IMR-90 (cell line): Measurements from ENCODE around the gene LEKR1. TPM values are rescaled to one million over a fixed set of nuclear protein-coding genes. Genes with fewer than 3 reads are reported as not detected.

Experiments used
- ATAC-seq: fragments of 200-7000 bp; cut with Tn5 transposase; 2 replicates; pipeline ENCODE4 v1.9.1; 2020; ENCODE audit warnings: low read depth, mild to moderate bottlenecking, moderate library complexity
- BruUV-seq: library from RNA; stranded (reverse); fragments of 400-500 nt; replicated peaks from 2 replicates; lab custom pipeline; 2021; lab: Mats Ljungman, UMichigan
- CTCF ChIA-PET: fragments of 300-600 bp; formaldehyde crosslinking; extraction: SDS; loops from one replicate; lab custom pipeline; 2021; ENCODE audit warnings: antibody characterized with exemption; lab: Yijun Ruan, JAX
- POLR2A ChIA-PET: fragments of 300-600 bp; sonication (Branson Sonifier 250); formaldehyde crosslinking; loops from one replicate; lab custom pipeline; 2022; ENCODE audit warnings: antibody characterized with exemption; ENCODE audit not compliant: unreplicated experiment; lab: Charles Lee
- DNase-seq: peaks from one replicate; pipeline ENCODE4 v3.0.0; 2013
- H2AFZ ChIP-seq: replicated peaks from 2 replicates; pipeline ENCODE3; 2013; ENCODE audit warnings: low read length, mild to moderate bottlenecking; ENCODE audit not compliant: poor library complexity
- H2AK5ac ChIP-seq: 2 replicates; pipeline ENCODE4 v1.6.1; 2013; ENCODE audit warnings: low read depth, low read length, inconsistent platforms
- H2AK9ac ChIP-seq: replicated peaks from 2 replicates; pipeline ENCODE3; 2013; ENCODE audit warnings: mild to moderate bottlenecking, low read depth, low read length, moderate library complexity; ENCODE audit not compliant: poor library complexity
- H2BK120ac ChIP-seq: 2 replicates; pipeline ENCODE4 v1.6.1; 2013; ENCODE audit warnings: low read depth, low read length, inconsistent platforms
- H2BK15ac ChIP-seq: 3 replicates; pipeline ENCODE4 v1.6.1; 2013; ENCODE audit warnings: low read depth, low read length, inconsistent platforms
- H2BK20ac ChIP-seq: 2 replicates; pipeline ENCODE4 v1.6.1; 2013; ENCODE audit warnings: low read depth, mild to moderate bottlenecking, inconsistent platforms, low read length, moderate library complexity
- H2BK5ac ChIP-seq: 2 replicates; pipeline ENCODE4 v1.6.1; 2013; ENCODE audit warnings: mild to moderate bottlenecking, low read depth, low read length, inconsistent platforms; ENCODE audit not compliant: poor library complexity, severe bottlenecking
- H3K14ac ChIP-seq: replicated peaks from 2 replicates; pipeline ENCODE4 v1.6.1; 2013; ENCODE audit warnings: low read depth, low read length, inconsistent platforms
- H3K18ac ChIP-seq: 2 replicates; pipeline ENCODE4 v1.6.1; 2013; ENCODE audit warnings: low read depth, low read length, control low read depth
- H3K23ac ChIP-seq: 2 replicates; pipeline ENCODE4 v1.6.1; 2013; ENCODE audit warnings: low read depth, low read length, inconsistent platforms
- H3K27ac ChIP-seq: 2 replicates; pipeline ENCODE4 v1.5.1; 2013; ENCODE audit warnings: mild to moderate bottlenecking, control low read depth, low read length; ENCODE audit not compliant: insufficient read depth
- H3K27me3 ChIP-seq: 2 replicates; pipeline ENCODE4 v1.6.1; 2013; ENCODE audit warnings: low read length; ENCODE audit not compliant: control insufficient read depth, insufficient read depth
- H3K36me3 ChIP-seq: 2 replicates; pipeline ENCODE4 v1.6.1; 2013; ENCODE audit warnings: low read length, mixed read lengths; ENCODE audit not compliant: control insufficient read depth, insufficient read depth
- H3K4ac ChIP-seq: 2 replicates; pipeline ENCODE4 v1.6.1; 2013; ENCODE audit warnings: low read depth, low read length, inconsistent platforms
- H3K4me1 ChIP-seq: 2 replicates; pipeline ENCODE4 v1.6.1; 2013; ENCODE audit warnings: low read length, mixed read lengths; ENCODE audit not compliant: control insufficient read depth, insufficient read depth
- H3K4me2 ChIP-seq: 2 replicates; pipeline ENCODE4 v1.6.1; 2013; ENCODE audit warnings: low read depth, mild to moderate bottlenecking, control low read depth, low read length, moderate library complexity
- H3K4me3 ChIP-seq: 2 replicates; pipeline ENCODE4 v1.5.1; 2013; ENCODE audit warnings: low read depth, mild to moderate bottlenecking, control low read depth, low read length, moderate library complexity; ENCODE audit not compliant: insufficient read depth
- H3K56ac ChIP-seq: 2 replicates; pipeline ENCODE4 v1.6.1; 2013; ENCODE audit warnings: low read length, inconsistent platforms; ENCODE audit not compliant: insufficient read depth; ENCODE audit errors: extremely low read depth
- H3K79me1 ChIP-seq, 2 experiments: 2 replicates each; pipeline ENCODE4 v1.6.1; 2013; ENCODE audit warnings: low read length in 2 of 2, inconsistent platforms in 1 of 2, low read depth in 1 of 2
- H3K9ac ChIP-seq: 2 replicates; pipeline ENCODE4 v1.6.1; 2013; ENCODE audit warnings: low read depth, low read length, control low read depth
- H3K9me1 ChIP-seq: 2 replicates; pipeline ENCODE4 v1.6.1; 2013; ENCODE audit warnings: low read length, inconsistent platforms; ENCODE audit not compliant: insufficient read depth
- H3K9me3 ChIP-seq: 2 replicates; pipeline ENCODE4 v1.6.1; 2013; ENCODE audit warnings: low read length; ENCODE audit not compliant: control insufficient read depth, insufficient read depth
- H4K20me1 ChIP-seq: 2 replicates; pipeline ENCODE4 v1.6.1; 2013; ENCODE audit warnings: low read length, inconsistent platforms; ENCODE audit not compliant: insufficient read depth
- H4K5ac ChIP-seq: 2 replicates; pipeline ENCODE4 v1.6.1; 2013; ENCODE audit warnings: mild to moderate bottlenecking, low read depth, low read length, control low read depth
- H4K8ac ChIP-seq, 2 experiments: 2 replicates each; pipeline ENCODE4 v1.6.1; 2013; ENCODE audit warnings: low read depth in 2 of 2, low read length in 2 of 2, control low read depth in 1 of 2, inconsistent platforms in 1 of 2
- H4K91ac ChIP-seq: 2 replicates; pipeline ENCODE4 v1.6.1; 2013; ENCODE audit warnings: low read depth, low read length, inconsistent platforms; ENCODE audit not compliant: insufficient read depth
- BHLHE40 ChIP-seq: fragments of 150-350 bp; IDR thresholded peaks from 2 replicates; pipeline ENCODE4 v1.6.1; 2016; ENCODE audit warnings: mild to moderate bottlenecking, low read depth, low read length
- CEBPB ChIP-seq: IDR thresholded peaks from 2 replicates; pipeline ENCODE4 v1.6.1; 2012; ENCODE audit warnings: low read depth, low read length, improper control_type of control experiment
- CHD1 ChIP-seq: IDR thresholded peaks from 2 replicates; pipeline ENCODE4 v1.6.1; 2012; ENCODE audit warnings: low read depth, low read length, improper control_type of control experiment
- MAFK ChIP-seq: IDR thresholded peaks from 2 replicates; pipeline ENCODE4 v1.6.1; 2012; ENCODE audit warnings: low read depth, low read length, improper control_type of control experiment
- MAZ ChIP-seq: IDR thresholded peaks from 2 replicates; pipeline ENCODE4 v1.6.1; 2012; ENCODE audit warnings: low read depth, mild to moderate bottlenecking, low read length, improper control_type of control experiment, moderate library complexity, borderline replicate concordance
- MXI1 ChIP-seq: IDR thresholded peaks from 2 replicates; pipeline ENCODE4 v1.6.1; 2012; ENCODE audit warnings: low read depth, mild to moderate bottlenecking, low read length, moderate library complexity, borderline replicate concordance
- NFE2L2 ChIP-seq: fragments of 150-350 bp; IDR thresholded peaks from 2 replicates; pipeline ENCODE4 v1.6.1; 2016; ENCODE audit warnings: low read depth, mild to moderate bottlenecking, low read length
- POLR2A ChIP-seq: IDR thresholded peaks from 2 replicates; pipeline ENCODE4 v1.6.1; 2012; ENCODE audit warnings: mild to moderate bottlenecking, low read depth, low read length
- RCOR1 ChIP-seq: IDR thresholded peaks from 2 replicates; pipeline ENCODE4 v1.6.1; 2012; ENCODE audit warnings: mild to moderate bottlenecking, low read length, improper control_type of control experiment; ENCODE audit not compliant: insufficient replicate concordance
- SMC3 ChIP-seq: fragments of 150-350 bp; IDR thresholded peaks from 2 replicates; pipeline ENCODE4 v1.6.1; 2016; ENCODE audit warnings: low read depth, mild to moderate bottlenecking, antibody characterized with exemption, low read length, moderate library complexity
- WGBS, 2 experiments: methylation state at CpG; one replicate each; pipeline versions ENCODE4 v1.1.5 to v1.1.7; 2013; ENCODE audit warnings: missing lambda C conversion rate in 2 of 2; ENCODE audit not compliant: insufficient read length in 1 of 2; ENCODE audit errors: extremely low coverage in 2 of 2; 5-methylcytosine and 5-hydroxymethylcytosine counted together
- dilution Hi-C: fragments of 300-500 bp; cut with HindIII; formaldehyde crosslinking; loops from one replicate; pipeline ENCODE4 v1.14.3; 2018; ENCODE audit warnings: low sequenced_read_pairs; ENCODE audit not compliant: unreplicated experiment
- in situ Hi-C: fragments of 300-500 bp; cut with MboI; formaldehyde crosslinking; loops from 3 replicates; pipeline ENCODE4 v1.14.3; 2019; ENCODE audit warnings: low sequenced_read_pairs, inconsistent platforms, mixed read lengths
- intact Hi-C: fragments of 100-400 bp; cut with micrococcal nuclease; formaldehyde crosslinking; loops from 2 replicates; pipeline ENCODE4 v1.10.0; 2022
- polyA plus RNA-seq, 3 experiments: library from polyadenylated mRNA; depleted of rRNA; stranded (reverse); fragments of >200 nt; gene quantifications; 2 replicates each; pipeline ENCODE4 v1.2.3, GENCODE V29; 2012; ENCODE audit warnings: low replicate concordance in 1 of 3
- total RNA-seq: library from RNA; depleted of rRNA; stranded (reverse); fragments of >200 nt; gene quantifications from 2 replicates; pipeline ENCODE4 v1.2.3, GENCODE V29; 2012
- TF ChIP-seq, protein P1 (sequence below): fragments of 150-350 bp; IDR thresholded peaks from 2 replicates; pipeline ENCODE4 v1.6.1; 2017; ENCODE audit warnings: mild to moderate bottlenecking, antibody characterized with exemption, low read length, low read depth
- TF ChIP-seq, protein P2 (sequence below): fragments of 150-350 bp; IDR thresholded peaks from 2 replicates; pipeline ENCODE4 v1.6.1; 2016; ENCODE audit warnings: low read depth, mild to moderate bottlenecking, low read length, moderate library complexity, borderline replicate concordance

The LEKR1 gene
- total and polyA plus RNA-seq, 2 of the 4 experiments (the other 2 are of a cell fraction) = 0.19 to 0.36 TPM

DNA sequence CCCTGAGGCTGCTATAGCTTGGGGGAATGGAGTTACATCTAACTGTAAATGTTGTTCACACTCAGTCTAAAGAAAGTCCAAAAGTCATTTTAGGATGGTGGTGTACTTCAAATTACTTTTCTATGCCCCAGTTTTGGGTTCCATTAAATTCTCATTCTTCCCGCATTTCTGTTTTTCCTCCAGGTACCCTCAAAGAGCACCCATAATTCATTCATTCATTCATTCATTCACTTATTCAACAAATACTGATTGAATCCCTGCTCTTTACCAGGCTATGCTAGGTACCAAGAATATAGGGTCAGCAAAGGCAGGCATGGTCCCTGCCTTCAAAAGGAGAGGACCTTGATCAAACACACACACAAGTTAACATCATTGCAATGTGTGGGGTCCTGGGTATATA, 257.7 kb downstream of the LEKR1 start:
- Histone ChIP-seq H3K79me1 (peaks cover 0 to 4% of the 10 kb centered on the region in 2 experiments; a peak in 1 of 4 replicates), H2BK15ac (no peak overlapping the region; the same call in 2 of the 3 replicates), H3K27ac (no peak overlapping the region), H3K18ac (no peak overlapping the region), H4K20me1 (no peaks in the 10 kb centered on the region; the same call in 1 of the 2 replicates), H3K4ac (no peak overlapping the region; the same call in 1 of the 2 replicates), H3K27me3 (no peaks in the 10 kb centered on the region), H3K4me3 (no peak overlapping the region), H2BK120ac (peak overlapping the region; percentile 16; the same call in 1 of the 2 replicates), H3K4me1 (peaks cover 18% of the 10 kb centered on the region), H3K9me3 (no peaks in the 10 kb centered on the region), H2BK5ac (no peak overlapping the region), H3K56ac (no peak overlapping the region), H4K5ac (no peak overlapping the region), H3K14ac (peak overlapping the region; percentile 16; the same call in 1 of the 2 replicates), H4K8ac (no peak overlapping the region), H3K23ac (no peak overlapping the region), H3K4me2 (no peak overlapping the region), H2AK5ac (0 out of 2 replicates have a peak overlapping the region, but pooled peaks have one; percentile 11), H4K91ac (no peak overlapping the region), H2BK20ac (no peak overlapping the region), H3K9ac (no peak overlapping the region), H3K36me3 (no peaks in the 10 kb centered on the region), H3K9me1 (peaks cover 5% of the 10 kb centered on the region; the same call in 1 of the 2 replicates), H2AK9ac (no peak overlapping the region), H2AFZ (no peak overlapping the region)
- POLR2A ChIA-PET = no interaction called here
- intact Hi-C loops (loop anchor here (2.0 kb wide), 1 partner anchor 265 kb away; no protein-coding TSS in a partner anchor), dilution Hi-C loops (no loop called here), in situ Hi-C loops (loop anchor here (5.0 kb wide), 3 partner anchors 267 to 537 kb away; no protein-coding TSS in a partner anchor)
- WGBS, 2 experiments = no CpG with 5 or more reads among the region's 1 CpG
- no peak for ATAC-seq
- CTCF ChIA-PET = no interaction called here
- TF ChIP-seq RCOR1 (no peak), CEBPB (no peak), NFE2L2 (no peak), MAZ (no peak), BHLHE40 (no peak), MXI1 (no peak), CHD1 (no peak), MAFK (no peak), SMC3 (no peak), POLR2A (no peak)
- TF ChIP-seq, protein P1, sequence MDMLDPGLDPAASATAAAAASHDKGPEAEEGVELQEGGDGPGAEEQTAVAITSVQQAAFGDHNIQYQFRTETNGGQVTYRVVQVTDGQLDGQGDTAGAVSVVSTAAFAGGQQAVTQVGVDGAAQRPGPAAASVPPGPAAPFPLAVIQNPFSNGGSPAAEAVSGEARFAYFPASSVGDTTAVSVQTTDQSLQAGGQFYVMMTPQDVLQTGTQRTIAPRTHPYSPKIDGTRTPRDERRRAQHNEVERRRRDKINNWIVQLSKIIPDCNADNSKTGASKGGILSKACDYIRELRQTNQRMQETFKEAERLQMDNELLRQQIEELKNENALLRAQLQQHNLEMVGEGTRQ = no peak
- TF ChIP-seq, protein P2, sequence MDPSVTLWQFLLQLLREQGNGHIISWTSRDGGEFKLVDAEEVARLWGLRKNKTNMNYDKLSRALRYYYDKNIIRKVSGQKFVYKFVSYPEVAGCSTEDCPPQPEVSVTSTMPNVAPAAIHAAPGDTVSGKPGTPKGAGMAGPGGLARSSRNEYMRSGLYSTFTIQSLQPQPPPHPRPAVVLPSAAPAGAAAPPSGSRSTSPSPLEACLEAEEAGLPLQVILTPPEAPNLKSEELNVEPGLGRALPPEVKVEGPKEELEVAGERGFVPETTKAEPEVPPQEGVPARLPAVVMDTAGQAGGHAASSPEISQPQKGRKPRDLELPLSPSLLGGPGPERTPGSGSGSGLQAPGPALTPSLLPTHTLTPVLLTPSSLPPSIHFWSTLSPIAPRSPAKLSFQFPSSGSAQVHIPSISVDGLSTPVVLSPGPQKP = no peak
- no TSS peak for BruUV-seq
- no peak for DNase-seq
